RWPE1 (cell line): ENCODE measurements around the gene SIGLEC14.

Experiments
- CTCF ChIA-PET: fragments of 350-600 bp; sonication (Branson Sonifier 250); formaldehyde crosslinking; extraction: SDS; loops from one replicate; lab custom pipeline; 2021; lab: Yijun Ruan, JAX
- POLR2A ChIA-PET: fragments of 400-600 bp; formaldehyde crosslinking; extraction: SDS; loops from one replicate; lab custom pipeline; 2020; ENCODE audit warnings: antibody characterized with exemption; ENCODE audit not compliant: low non-redundant PET; lab: Yijun Ruan, JAX
- DNase-seq: peaks from one replicate; pipeline ENCODE4 v3.0.0; 2012; ENCODE audit warnings: low spot score
- H3K27ac ChIP-seq: fragments of 450-650 bp; 2 replicates; pipeline ENCODE4 v1.5.1; 2017
- CTCF ChIP-seq: fragments of 450-650 bp; conservative IDR thresholded peaks from 2 replicates; pipeline ENCODE4 v1.5.1; 2017; ENCODE audit warnings: low read depth, mild to moderate bottlenecking

SIGLEC14 gene

GRCh38 chr19:51607920-51608562 lies 38.6 kb downstream of the SIGLEC14 start:
- DNase-seq = peak; percentile 68
- CTCF ChIA-PET = interaction anchor here (0.6 to 1.3 kb wide), 3 partner anchors 54 to 326 kb away, joined by 3 to 6 read pairs (median 5); no protein-coding TSS in a partner anchor
- POLR2A ChIA-PET = no interaction called here
- H3K27ac ChIP-seq = no peak overlapping the region
- TF ChIP-seq CTCF = peak; percentile 52

- no peak overlapping the region for H3K27ac ChIP-seq
- ChIA-PET POLR2A (no interaction called here), CTCF (interaction anchor here (0.7 to 1.3 kb wide), 2 partner anchors 8 to 134 kb away, joined by 5 to 6 read pairs; no protein-coding TSS in a partner anchor)
- DNase-seq = no peak
- no peak for TF ChIP-seq CTCF
Observed at GRCh38 chr19:51607077-51607476, 39.5 kb downstream of the SIGLEC14 start.

- H3K27ac ChIP-seq = no peak overlapping the region
- DNase-seq = no peak
- no peak for TF ChIP-seq CTCF
- CTCF ChIA-PET = interaction anchor here (0.6 kb wide), 1 partner anchor 506 kb away, joined by 3 read pairs; no protein-coding TSS in a partner anchor
- POLR2A ChIA-PET = no interaction called here
Observed at GRCh38 chr19:51602189-51602854, 44.3 kb downstream of the SIGLEC14 start.

- no peak overlapping the region for H3K27ac ChIP-seq
- no peak for DNase-seq
- CTCF ChIA-PET = no interaction called here
- POLR2A ChIA-PET = no interaction called here
- no peak for TF ChIP-seq CTCF
Observed at GRCh38 chr19:51600940-51601580, 45.6 kb downstream of the SIGLEC14 start.

GRCh38 chr19:51599084-51599483 lies 47.5 kb downstream of the SIGLEC14 start:
- TF ChIP-seq CTCF = no peak
- CTCF ChIA-PET = interaction anchor here (0.6 to 0.9 kb wide), 2 partner anchors 8 to 128 kb away, joined by 5 read pairs; no protein-coding TSS in a partner anchor
- no peak for DNase-seq
- POLR2A ChIA-PET = no interaction called here
- no peak overlapping the region for H3K27ac ChIP-seq

- H3K27ac ChIP-seq = no peak overlapping the region
- no peak for DNase-seq
- POLR2A ChIA-PET = no interaction called here
- no peak for TF ChIP-seq CTCF
- CTCF ChIA-PET = no interaction called here
Observed at GRCh38 chr19:51598159-51598915, 48.3 kb downstream of the SIGLEC14 start.
